WTC11 (cell line): ENCODE measurements around the gene MYCBP. TPM values are rescaled to one million over a fixed set of nuclear protein-coding genes. Genes with fewer than 3 reads are reported as not detected.

Experiments used
- ATAC-seq: fragments of 200-7000 bp; cut with Tn5 transposase; 2 replicates; pipeline ENCODE4 v1.10.0; 2021; ENCODE audit warnings: mild to moderate bottlenecking, moderate library complexity
- CTCF ChIA-PET: fragments of 300-600 bp; sonication (Branson Sonifier 250); formaldehyde crosslinking; loops from one replicate; lab custom pipeline; 2021; ENCODE audit warnings: antibody characterized with exemption; lab: Charles Lee
- POLR2A ChIA-PET: fragments of 350-600 bp; sonication (Branson Sonifier 250); formaldehyde crosslinking; loops from one replicate; lab custom pipeline; 2021; ENCODE audit warnings: antibody characterized with exemption; lab: Charles Lee
- DNase-seq: peaks from one replicate; pipeline ENCODE4 v3.0.0; 2021; ENCODE audit warnings: low spot score
- H3K27ac Mint-ChIP-seq: 2 replicates; pipeline ENCODE4 v1.8.0; 2021; ENCODE audit warnings: mixed read lengths
- H3K27me3 Mint-ChIP-seq: 2 replicates; pipeline ENCODE4 v1.8.0; 2021; ENCODE audit warnings: low read depth, mild to moderate bottlenecking, moderate library complexity, mixed read lengths
- H3K36me3 Mint-ChIP-seq: 2 replicates; pipeline ENCODE4 v1.8.0; 2021; ENCODE audit warnings: mixed read lengths
- H3K4me1 Mint-ChIP-seq: 2 replicates; pipeline ENCODE4 v1.8.0; 2022; ENCODE audit warnings: mixed read lengths
- H3K4me3 Mint-ChIP-seq: 2 replicates; pipeline ENCODE4 v1.8.0; 2021; ENCODE audit warnings: mild to moderate bottlenecking, moderate library complexity, mixed read lengths
- H3K9me3 Mint-ChIP-seq: 2 replicates; pipeline ENCODE4 v1.8.0; 2021; ENCODE audit warnings: mixed read lengths
- AR ChIP-seq: fragments of 250-450 bp; sonication (Bioruptor Pico); IDR thresholded peaks from 2 replicates; pipeline ENCODE4 v1.9.0; 2021; ENCODE audit warnings: mild to moderate bottlenecking
- ATF1 ChIP-seq: sonication (generic); formaldehyde crosslinking; IDR thresholded peaks from 2 replicates; pipeline ENCODE4 v1.8.1; 2023; ENCODE audit warnings: mild to moderate bottlenecking, moderate library complexity, missing genetic modification reagents
- CBFB ChIP-seq: sonication (generic); formaldehyde crosslinking; IDR thresholded peaks from 2 replicates; pipeline ENCODE4 v1.8.1; 2022; ENCODE audit warnings: mild to moderate bottlenecking, low read depth, missing genetic modification reagents
- CDX4 ChIP-seq: fragments of 250-450 bp; sonication (Bioruptor Pico); IDR thresholded peaks from 2 replicates; pipeline ENCODE4 v1.9.0; 2021; ENCODE audit warnings: moderate library complexity, mild to moderate bottlenecking, inconsistent platforms, borderline replicate concordance
- CTCF ChIP-seq: fragments of 200-600 bp; IDR thresholded peaks from 2 replicates; pipeline ENCODE4 v1.8.0; 2022; ENCODE audit warnings: antibody characterized with exemption
- ELF4 ChIP-seq: sonication (generic); formaldehyde crosslinking; IDR thresholded peaks from 2 replicates; pipeline ENCODE4 v1.8.1; 2022; ENCODE audit warnings: low read depth, mild to moderate bottlenecking, moderate library complexity, missing genetic modification reagents
- JAZF1 ChIP-seq: fragments of 250-450 bp; sonication (Bioruptor Pico); IDR thresholded peaks from 2 replicates; pipeline ENCODE4 v1.9.0; 2021; ENCODE audit warnings: moderate library complexity, mild to moderate bottlenecking, inconsistent platforms
- MYBL2 ChIP-seq: sonication (generic); formaldehyde crosslinking; IDR thresholded peaks from 2 replicates; pipeline ENCODE4 v1.8.1; 2023; ENCODE audit warnings: mild to moderate bottlenecking, moderate library complexity, missing genetic modification reagents
- NR1H2 ChIP-seq: sonication (generic); formaldehyde crosslinking; IDR thresholded peaks from 2 replicates; pipeline ENCODE4 v1.9.0; 2021; ENCODE audit warnings: mild to moderate bottlenecking, moderate library complexity, missing genetic modification reagents
- PRRX2 ChIP-seq: fragments of 250-450 bp; sonication (Bioruptor Pico); IDR thresholded peaks from 2 replicates; pipeline ENCODE4 v1.8.0; 2021; ENCODE audit warnings: mild to moderate bottlenecking
- RORB ChIP-seq: fragments of 250-450 bp; sonication (Bioruptor Pico); IDR thresholded peaks from 2 replicates; pipeline ENCODE4 v1.9.0; 2021; ENCODE audit warnings: mild to moderate bottlenecking
- TEAD4 ChIP-seq: sonication (generic); formaldehyde crosslinking; IDR thresholded peaks from 2 replicates; pipeline ENCODE4 v1.8.0; 2022; ENCODE audit warnings: mild to moderate bottlenecking, missing genetic modification reagents
- ZNF138 ChIP-seq: sonication (generic); formaldehyde crosslinking; conservative IDR thresholded peaks from 2 replicates; pipeline ENCODE4 v1.8.1; 2022; ENCODE audit warnings: mild to moderate bottlenecking, moderate library complexity, missing genetic modification reagents
- ZNF219 ChIP-seq: sonication (generic); formaldehyde crosslinking; IDR thresholded peaks from 2 replicates; pipeline ENCODE4 v1.8.0; 2023; ENCODE audit warnings: missing genetic modification reagents, mild to moderate bottlenecking, borderline replicate concordance
- ZNF317 ChIP-seq: sonication (generic); formaldehyde crosslinking; IDR thresholded peaks from 2 replicates; pipeline ENCODE4 v1.8.1; 2023; ENCODE audit warnings: low read depth, mild to moderate bottlenecking, moderate library complexity, missing genetic modification reagents, borderline replicate concordance
- ZNF425 ChIP-seq: fragments of 250-450 bp; sonication (Bioruptor Pico); conservative IDR thresholded peaks from 2 replicates; pipeline ENCODE4 v1.9.0; 2021; ENCODE audit warnings: mild to moderate bottlenecking
- ZNF671 ChIP-seq: fragments of 250-450 bp; sonication (Bioruptor Pico); IDR thresholded peaks from 2 replicates; pipeline ENCODE4 v1.8.0; 2021; ENCODE audit warnings: mild to moderate bottlenecking
- total RNA-seq: library from RNA; stranded (reverse); gene quantifications from 3 replicates; pipeline ENCODE4 v1.2.3, GENCODE V29; 2021
- TF ChIP-seq, protein P1 (sequence below): sonication (generic); formaldehyde crosslinking; conservative IDR thresholded peaks from 2 replicates; pipeline ENCODE4 v1.8.1; 2023; ENCODE audit warnings: mild to moderate bottlenecking, low read depth, missing genetic modification reagents, moderate library complexity
- TF ChIP-seq, protein P2 (sequence below): sonication (generic); formaldehyde crosslinking; IDR thresholded peaks from 2 replicates; pipeline ENCODE4 v1.8.0; 2022; ENCODE audit warnings: mild to moderate bottlenecking, missing genetic modification reagents
- TF ChIP-seq, protein P3 (sequence below): sonication (generic); formaldehyde crosslinking; IDR thresholded peaks from 2 replicates; pipeline ENCODE4 v1.8.1; 2023; ENCODE audit warnings: mild to moderate bottlenecking, missing genetic modification reagents, borderline replicate concordance

Gene MYCBP
- total RNA-seq, 1 experiment from 2014 or later: 31.4 TPM

DNA sequence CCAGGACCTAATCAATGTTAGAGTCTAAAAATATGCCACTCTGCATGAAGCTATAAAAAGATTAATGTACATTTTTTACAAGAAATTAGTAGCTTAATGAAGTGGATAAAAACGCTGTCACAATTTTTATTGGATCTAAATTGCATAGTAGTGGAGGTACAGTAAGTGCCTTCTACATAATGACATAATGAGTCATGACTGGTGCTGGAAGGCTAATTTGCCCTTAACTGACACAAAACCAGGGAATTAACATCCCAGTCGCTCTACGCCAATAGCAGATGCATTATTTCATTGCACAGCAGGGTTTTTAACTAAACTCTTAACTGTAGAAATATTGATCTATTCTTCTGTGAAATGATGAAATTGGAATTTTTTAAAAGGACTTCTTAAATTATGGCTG is 46.9 kb downstream of the MYCBP start (continued):
- TF ChIP-seq ZNF138 (no peak), TEAD4 (no peak), ZNF425 (no peak), MYBL2 (CRISPR knock-in tag) (no peak), ELF4 (no peak), RORB (no peak), CBFB (CRISPR knock-in tag) (no peak)
- TF ChIP-seq, protein P1, sequence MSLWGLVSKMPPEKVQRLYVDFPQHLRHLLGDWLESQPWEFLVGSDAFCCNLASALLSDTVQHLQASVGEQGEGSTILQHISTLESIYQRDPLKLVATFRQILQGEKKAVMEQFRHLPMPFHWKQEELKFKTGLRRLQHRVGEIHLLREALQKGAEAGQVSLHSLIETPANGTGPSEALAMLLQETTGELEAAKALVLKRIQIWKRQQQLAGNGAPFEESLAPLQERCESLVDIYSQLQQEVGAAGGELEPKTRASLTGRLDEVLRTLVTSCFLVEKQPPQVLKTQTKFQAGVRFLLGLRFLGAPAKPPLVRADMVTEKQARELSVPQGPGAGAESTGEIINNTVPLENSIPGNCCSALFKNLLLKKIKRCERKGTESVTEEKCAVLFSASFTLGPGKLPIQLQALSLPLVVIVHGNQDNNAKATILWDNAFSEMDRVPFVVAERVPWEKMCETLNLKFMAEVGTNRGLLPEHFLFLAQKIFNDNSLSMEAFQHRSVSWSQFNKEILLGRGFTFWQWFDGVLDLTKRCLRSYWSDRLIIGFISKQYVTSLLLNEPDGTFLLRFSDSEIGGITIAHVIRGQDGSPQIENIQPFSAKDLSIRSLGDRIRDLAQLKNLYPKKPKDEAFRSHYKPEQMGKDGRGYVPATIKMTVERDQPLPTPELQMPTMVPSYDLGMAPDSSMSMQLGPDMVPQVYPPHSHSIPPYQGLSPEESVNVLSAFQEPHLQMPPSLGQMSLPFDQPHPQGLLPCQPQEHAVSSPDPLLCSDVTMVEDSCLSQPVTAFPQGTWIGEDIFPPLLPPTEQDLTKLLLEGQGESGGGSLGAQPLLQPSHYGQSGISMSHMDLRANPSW (CRISPR knock-in tag): no peak
- TF ChIP-seq, all 79 proteins: peak for 0

DNA sequence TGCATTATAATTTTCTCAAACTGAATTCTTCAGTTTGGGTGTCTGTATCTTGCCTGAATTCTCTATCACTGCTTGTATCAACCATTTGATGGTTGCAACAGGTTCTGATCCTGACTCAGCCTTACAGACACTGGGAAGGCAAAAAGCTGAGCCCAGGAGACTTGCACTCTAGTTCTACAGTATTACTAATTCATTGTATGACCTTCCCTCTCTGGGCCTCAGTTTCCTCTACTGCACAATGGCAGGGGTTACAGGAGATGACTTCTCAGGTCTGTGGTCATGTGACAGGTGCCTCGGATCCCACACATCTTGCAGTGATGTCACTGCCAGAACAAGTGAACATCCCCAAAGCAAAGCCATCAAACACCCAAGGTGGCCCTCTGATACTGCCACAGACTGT is 52.3 kb downstream of the MYCBP start:
- H3K4me3 Mint-ChIP-seq: no peak overlapping the region
- ChIA-PET CTCF (interaction anchor here (1.0 to 4.0 kb wide), 3 partner anchors 14 to 293 kb away, joined by 3 to 42 read pairs (median 3); no protein-coding TSS in a partner anchor), POLR2A (no interaction called here)
- DNase-seq: no peak
- peaks cover 7% of the 10 kb centered on the region for H3K9me3 Mint-ChIP-seq
- no peak overlapping the region for H3K27ac Mint-ChIP-seq
- peaks cover 19% of the 10 kb centered on the region for H3K27me3 Mint-ChIP-seq
- peaks cover 6% of the 10 kb centered on the region for H3K4me1 Mint-ChIP-seq
- TF ChIP-seq PRRX2 (CRISPR knock-in tag): no peak
- TF ChIP-seq CDX4 (CRISPR knock-in tag): no peak
- no peak for TF ChIP-seq NR1H2 (CRISPR knock-in tag)
- TF ChIP-seq MYBL2 (CRISPR knock-in tag): no peak
- no peak for TF ChIP-seq ATF1 (CRISPR knock-in tag)
- no peak for TF ChIP-seq ZNF219 (CRISPR knock-in tag)
- no peak for TF ChIP-seq ZNF671
- no peak for TF ChIP-seq CTCF
- no peak for TF ChIP-seq ZNF317 (CRISPR knock-in tag)
- H3K36me3 Mint-ChIP-seq: peaks cover 3% of the 10 kb centered on the region; the same call in 1 of the 2 replicates
- no peak for ATAC-seq

- no peak for DNase-seq
- H3K27me3 Mint-ChIP-seq: peaks cover 28% of the 10 kb centered on the region
- 0 out of 2 replicates have a peak overlapping the region, but pooled peaks have one; percentile 79 for H3K4me3 Mint-ChIP-seq
- TF ChIP-seq, protein P2, sequence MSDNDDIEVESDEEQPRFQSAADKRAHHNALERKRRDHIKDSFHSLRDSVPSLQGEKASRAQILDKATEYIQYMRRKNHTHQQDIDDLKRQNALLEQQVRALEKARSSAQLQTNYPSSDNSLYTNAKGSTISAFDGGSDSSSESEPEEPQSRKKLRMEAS (CRISPR knock-in tag): no peak
- TF ChIP-seq JAZF1 (CRISPR knock-in tag) (no peak), ZNF138 (no peak), AR (CRISPR knock-in tag) (no peak)
- TF ChIP-seq, protein P3, sequence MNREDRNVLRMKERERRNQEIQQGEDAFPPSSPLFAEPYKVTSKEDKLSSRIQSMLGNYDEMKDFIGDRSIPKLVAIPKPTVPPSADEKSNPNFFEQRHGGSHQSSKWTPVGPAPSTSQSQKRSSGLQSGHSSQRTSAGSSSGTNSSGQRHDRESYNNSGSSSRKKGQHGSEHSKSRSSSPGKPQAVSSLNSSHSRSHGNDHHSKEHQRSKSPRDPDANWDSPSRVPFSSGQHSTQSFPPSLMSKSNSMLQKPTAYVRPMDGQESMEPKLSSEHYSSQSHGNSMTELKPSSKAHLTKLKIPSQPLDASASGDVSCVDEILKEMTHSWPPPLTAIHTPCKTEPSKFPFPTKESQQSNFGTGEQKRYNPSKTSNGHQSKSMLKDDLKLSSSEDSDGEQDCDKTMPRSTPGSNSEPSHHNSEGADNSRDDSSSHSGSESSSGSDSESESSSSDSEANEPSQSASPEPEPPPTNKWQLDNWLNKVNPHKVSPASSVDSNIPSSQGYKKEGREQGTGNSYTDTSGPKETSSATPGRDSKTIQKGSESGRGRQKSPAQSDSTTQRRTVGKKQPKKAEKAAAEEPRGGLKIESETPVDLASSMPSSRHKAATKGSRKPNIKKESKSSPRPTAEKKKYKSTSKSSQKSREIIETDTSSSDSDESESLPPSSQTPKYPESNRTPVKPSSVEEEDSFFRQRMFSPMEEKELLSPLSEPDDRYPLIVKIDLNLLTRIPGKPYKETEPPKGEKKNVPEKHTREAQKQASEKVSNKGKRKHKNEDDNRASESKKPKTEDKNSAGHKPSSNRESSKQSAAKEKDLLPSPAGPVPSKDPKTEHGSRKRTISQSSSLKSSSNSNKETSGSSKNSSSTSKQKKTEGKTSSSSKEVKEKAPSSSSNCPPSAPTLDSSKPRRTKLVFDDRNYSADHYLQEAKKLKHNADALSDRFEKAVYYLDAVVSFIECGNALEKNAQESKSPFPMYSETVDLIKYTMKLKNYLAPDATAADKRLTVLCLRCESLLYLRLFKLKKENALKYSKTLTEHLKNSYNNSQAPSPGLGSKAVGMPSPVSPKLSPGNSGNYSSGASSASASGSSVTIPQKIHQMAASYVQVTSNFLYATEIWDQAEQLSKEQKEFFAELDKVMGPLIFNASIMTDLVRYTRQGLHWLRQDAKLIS (CRISPR knock-in tag): no peak
These were observed 53.6 kb downstream of the MYCBP start for GRCh38 chr1:38819516-38819915.

More at GRCh38 chr1:38819516-38819915, 53.6 kb downstream of the MYCBP start:
- ChIA-PET POLR2A (interaction anchor here (0.6 kb wide), 1 partner anchor 806 kb away, joined by 3 read pairs; no protein-coding TSS in a partner anchor), CTCF (interaction anchor here (0.6 to 4.0 kb wide), 25 partner anchors 8 to 1322 kb away, joined by 3 to 42 read pairs (median 8); partner anchors contain the start of gene MTF1)
- peaks cover 3% of the 10 kb centered on the region; the same call in 1 of the 2 replicates for H3K36me3 Mint-ChIP-seq
- H3K9me3 Mint-ChIP-seq: peaks cover 7% of the 10 kb centered on the region
- H3K27ac Mint-ChIP-seq: no peak overlapping the region
- ATAC-seq: no peak
- H3K4me1 Mint-ChIP-seq: peaks cover 13% of the 10 kb centered on the region
